ENCODE results near the gene IGSF11.
"Not testable (repeated sequence)": the region's sequence is repeated elsewhere in the genome, so short reads cannot be mapped to it uniquely, and the experiment has no call there.

The IGSF11 gene

DNA sequence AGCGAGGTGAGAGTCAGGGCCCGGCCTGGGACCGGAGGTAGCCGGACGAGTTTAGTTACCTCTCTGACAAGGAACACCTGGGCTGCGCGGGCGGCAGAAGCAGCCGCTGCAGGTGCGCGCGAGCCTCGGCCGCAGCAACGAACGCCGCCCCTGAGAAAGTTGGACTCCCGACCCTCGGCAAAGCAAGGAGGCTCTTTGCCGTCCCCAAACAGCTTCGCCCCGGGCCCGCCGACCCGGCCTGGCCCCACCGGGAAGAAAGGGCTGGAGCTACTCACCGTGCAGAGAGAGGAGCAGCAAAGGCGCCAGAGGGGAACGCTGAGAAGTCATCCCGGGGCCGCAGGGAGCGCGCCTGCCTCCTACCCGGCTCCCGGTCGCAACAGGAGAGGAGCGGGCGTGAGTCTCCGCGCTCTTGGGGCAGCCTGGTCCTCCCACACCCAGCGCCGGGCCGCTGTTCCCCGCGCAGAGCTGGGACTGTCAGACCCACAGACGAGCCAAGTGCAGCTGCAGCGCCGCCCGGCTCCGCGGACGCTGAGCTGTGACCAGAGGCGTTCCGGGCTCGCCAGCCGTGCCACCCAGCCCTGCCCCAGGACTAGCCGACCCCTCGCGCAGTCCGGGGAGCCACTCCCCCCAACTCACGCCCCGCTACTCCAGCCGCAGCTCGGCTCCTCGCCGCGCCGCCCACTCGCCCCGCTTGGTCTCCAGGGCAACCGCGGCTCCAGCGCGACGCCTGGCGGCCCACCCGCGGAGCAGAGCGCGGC is at the start of gene IGSF11:
TSS of gene IGSF11 (minus strand) at position 591 of the 758 bp plus-strand sequence. CDS start at position 327, 264 bp downstream.
- no peak for TF ChIP-seq CTCF (IDR thresholded peaks at IDR 0.05; ENCODE audit: low read length, missing control alignments)
- H3K4me3 ChIP-seq (replicated peaks; ENCODE audit: low read depth, low read length): peak within 1 kb of the TSS; percentile 48
- DNase-seq (ENCODE audit: low read depth): peak; percentile 38

GRCh38 chr3:119080364-119080763 is 45.7 kb upstream of the IGSF11 start:
- TF ChIP-seq CTCF (IDR thresholded peaks at IDR 0.05; ENCODE audit: low read length, missing control alignments): no peak
- DNase-seq (ENCODE audit: low read depth): no peak
- H3K4me3 ChIP-seq (replicated peaks; ENCODE audit: low read depth, low read length): no peak overlapping the region

GRCh38 chr3:119073258-119074001 is 38.8 kb upstream of the IGSF11 start:
- no peak for TF ChIP-seq CTCF (IDR thresholded peaks at IDR 0.05; ENCODE audit: low read length, missing control alignments)
- no peak for DNase-seq (ENCODE audit: low read depth)
- no peak overlapping the region for H3K4me3 ChIP-seq (replicated peaks; ENCODE audit: low read depth, low read length)

GRCh38 chr3:119072451-119072850 is 37.8 kb upstream of the IGSF11 start:
- H3K4me3 ChIP-seq (replicated peaks; ENCODE audit: low read depth, low read length); DNase-seq (ENCODE audit: low read depth): not testable (repeated sequence)

GRCh38 chr3:119069725-119070124 is 35.1 kb upstream of the IGSF11 start:
- H3K4me3 ChIP-seq (replicated peaks; ENCODE audit: low read depth, low read length): no peak overlapping the region
- TF ChIP-seq CTCF (IDR thresholded peaks at IDR 0.05; ENCODE audit: low read length, missing control alignments): no peak
- no peak for DNase-seq (ENCODE audit: low read depth)

DNA sequence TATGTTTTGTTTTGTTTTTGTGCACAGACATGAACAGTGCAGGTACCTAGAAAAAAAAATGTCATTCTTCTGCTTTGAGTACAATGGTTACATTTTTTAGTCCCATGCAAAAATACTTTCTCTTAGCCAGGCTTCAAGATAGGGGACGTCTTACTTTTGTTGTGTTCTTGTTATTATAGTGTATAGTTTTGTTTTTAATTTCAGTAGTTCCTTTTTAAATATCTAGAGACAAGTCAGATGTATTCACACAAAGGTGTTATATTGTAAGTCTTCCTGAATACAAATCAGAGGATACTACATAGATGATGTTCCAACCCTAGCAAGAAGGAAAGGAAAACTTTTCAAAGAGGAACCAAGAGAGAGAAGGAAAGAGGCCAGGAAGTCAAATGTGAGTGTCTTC is 28.8 kb upstream of the IGSF11 start:
- no peak for TF ChIP-seq CTCF (IDR thresholded peaks at IDR 0.05; ENCODE audit: low read length, missing control alignments)
- no peak for DNase-seq (ENCODE audit: low read depth)
- no peak overlapping the region for H3K4me3 ChIP-seq (replicated peaks; ENCODE audit: low read depth, low read length)

- no peak for TF ChIP-seq CTCF (IDR thresholded peaks at IDR 0.05; ENCODE audit: low read length, missing control alignments)
- DNase-seq (ENCODE audit: low read depth): no peak
- no peak overlapping the region for H3K4me3 ChIP-seq (replicated peaks; ENCODE audit: low read depth, low read length)
These were observed 28.2 kb upstream of the IGSF11 start for GRCh38 chr3:119062892-119063291.
